PC-3 (cell line): Measurements from ENCODE around the gene OCA2.

Experiments
- CTCF ChIP-seq: fragments of 300-600 bp; sonication (generic); conservative IDR thresholded peaks from 2 replicates; pipeline ENCODE4 v1.5.1; 2017; ENCODE audit warnings: antibody characterized with exemption, low read depth, mild to moderate bottlenecking, low read length
- EZH2 ChIP-seq: fragments of 300-600 bp; sonication (generic); IDR thresholded peaks from one replicate; pipeline ENCODE4 v1.6.1; 2017; ENCODE audit warnings: antibody characterized with exemption, mild to moderate bottlenecking, low read length; ENCODE audit not compliant: unreplicated experiment
- EZH2phosphoT487 ChIP-seq: fragments of 300-600 bp; sonication (generic); IDR thresholded peaks from 2 replicates; pipeline ENCODE4 v1.6.1; 2018; ENCODE audit warnings: mild to moderate bottlenecking, antibody characterized with exemption, low read length, borderline replicate concordance

GRCh38 chr15:28079313-28079969 lies 19.7 kb downstream of the OCA2 start:
- TF ChIP-seq CTCF (no peak), EZH2 (no peak), EZH2phosphoT487 (no peak)
